Measurements from ENCODE around the gene CCR7. TPM values are rescaled to one million over a fixed set of nuclear protein-coding genes. Genes with fewer than 3 reads are reported as not detected.
A peak's percentile ranks its signal among the peaks of the same experiment; 100 is the strongest.
"Not testable (repeated sequence)": the region's sequence is repeated elsewhere in the genome, so short reads cannot be mapped to it uniquely, and the experiment has no call there.

Gene CCR7
- total RNA-seq, 1 donor from 2014 or later = 1.4 TPM

DNA sequence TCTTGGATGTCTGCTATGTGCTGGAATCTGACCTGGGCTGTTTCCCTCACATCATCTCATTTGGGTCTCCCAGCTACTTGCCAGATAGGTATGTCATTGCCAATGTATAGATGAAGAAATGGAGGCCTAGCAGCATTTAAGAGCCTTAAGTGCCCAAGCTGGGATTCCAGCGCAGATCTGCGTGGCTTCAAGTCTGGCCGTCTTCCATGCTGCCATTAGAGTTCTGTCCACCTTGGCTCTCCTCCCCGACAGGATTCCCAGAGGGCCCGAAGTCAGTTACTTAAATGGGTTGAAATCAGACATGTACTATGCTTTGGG lies 33.0 kb upstream of the CCR7 start:
- intact Hi-C loops (cut with DNase I) = no loop called here
- ATAC-seq (no peak), DNase-seq (ENCODE audit: low spot score) (no peak)

DNA sequence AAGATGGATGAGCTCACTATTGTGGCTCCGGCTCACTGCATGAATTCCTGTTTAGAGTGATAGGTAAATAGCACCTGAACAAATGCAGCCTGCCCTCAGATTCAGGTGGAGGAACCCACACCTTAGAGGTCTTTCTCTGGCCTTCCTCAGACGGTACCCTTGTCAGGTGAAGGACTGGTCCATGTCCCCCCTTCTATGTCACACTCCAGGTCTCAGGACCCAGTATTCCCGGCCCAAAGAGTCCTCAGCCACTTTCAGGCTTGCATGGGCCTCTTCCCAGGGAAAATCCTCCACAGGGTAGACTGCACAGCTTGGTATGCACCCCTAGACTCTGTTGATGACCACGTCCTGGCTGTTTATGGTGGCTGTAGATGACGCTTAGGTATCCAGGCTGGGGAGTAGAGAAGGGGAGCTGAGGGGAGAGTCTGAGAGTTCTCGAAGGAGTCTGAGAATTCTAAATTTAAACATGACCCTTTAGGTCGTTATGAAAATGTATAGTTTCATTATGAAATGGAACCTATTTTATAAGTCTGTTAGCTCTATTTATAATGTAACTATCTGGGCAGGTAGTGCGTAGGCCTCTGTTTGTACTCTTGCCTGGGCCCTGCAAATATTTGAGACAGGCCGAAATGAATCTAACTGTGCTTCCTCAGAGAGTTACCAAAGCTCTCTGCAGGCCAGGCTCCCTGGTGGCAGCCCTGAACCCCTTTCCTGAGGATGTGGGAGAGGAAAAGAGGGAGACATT lies 32.5 kb upstream of the CCR7 start:
- intact Hi-C loops (cut with DNase I) = no loop called here
- no peak for ATAC-seq
- DNase-seq (ENCODE audit: low spot score) = no peak

- DNase-seq (ENCODE audit: low spot score) (no peak), ATAC-seq (no peak)
- intact Hi-C loops (cut with DNase I) = no loop called here
These were observed 31.9 kb upstream of the CCR7 start for GRCh38 chr17:40597156-40597555.

DNA sequence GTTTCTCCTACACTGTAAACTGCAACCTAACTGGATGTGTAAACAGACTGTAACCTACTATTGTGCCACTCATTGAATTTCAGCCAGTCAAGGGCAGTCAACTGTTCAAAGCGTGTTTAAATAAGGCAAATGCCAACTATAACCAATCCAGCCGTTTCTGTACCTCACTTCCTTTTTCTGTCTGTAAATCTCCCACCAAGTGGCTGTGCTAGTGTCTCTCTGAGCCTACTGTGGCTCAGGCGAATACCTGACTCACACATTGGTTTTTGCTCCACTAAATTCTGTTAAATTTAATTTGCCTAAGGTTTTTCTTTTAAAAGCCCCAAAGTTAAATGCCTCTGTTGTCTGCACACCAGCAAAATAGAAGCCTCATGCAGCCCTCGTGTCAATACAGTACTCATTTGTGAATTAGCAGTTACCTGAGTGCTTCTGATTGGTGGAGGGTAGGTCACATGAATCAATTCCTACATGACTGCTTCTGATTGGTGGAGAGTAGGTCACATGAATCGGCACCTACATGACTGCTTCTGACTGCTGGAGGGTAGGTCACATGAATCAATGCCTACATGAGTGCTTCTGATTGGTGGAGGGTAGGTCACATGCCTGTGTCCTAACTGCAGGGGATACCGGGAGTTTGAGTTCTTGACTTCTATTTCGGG lies 31.1 kb upstream of the CCR7 start:
- DNase-seq (ENCODE audit: low spot score) (no peak), ATAC-seq (no peak)
- intact Hi-C loops (cut with DNase I) = no loop called here

DNA sequence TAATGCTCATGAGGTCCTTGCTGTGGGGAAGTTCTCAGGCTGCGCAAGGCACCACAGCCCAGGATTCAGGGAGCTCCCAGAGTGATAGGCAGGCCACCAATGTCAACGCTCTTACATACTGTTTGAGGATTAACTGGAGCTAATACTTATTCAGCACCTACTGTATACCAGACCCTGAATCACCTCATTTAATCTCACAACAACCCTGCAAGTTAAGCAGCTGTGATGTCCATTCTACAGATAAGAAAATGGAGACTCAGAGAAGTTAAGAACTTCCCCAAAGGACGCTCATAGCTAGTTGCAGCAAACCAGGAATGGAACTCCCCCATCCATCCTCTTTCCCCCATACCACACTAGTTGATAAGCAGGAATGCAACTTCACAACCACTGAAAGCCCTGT lies 25.5 kb upstream of the CCR7 start:
- DNase-seq (ENCODE audit: low spot score) (no peak), ATAC-seq (no peak)
- intact Hi-C loops (cut with DNase I) = no loop called here

GRCh38 chr17:40588552-40588951 lies 23.3 kb upstream of the CCR7 start:
- DNase-seq (ENCODE audit: low spot score) (no peak), ATAC-seq (no peak)
- intact Hi-C loops (cut with DNase I) = no loop called here

DNA sequence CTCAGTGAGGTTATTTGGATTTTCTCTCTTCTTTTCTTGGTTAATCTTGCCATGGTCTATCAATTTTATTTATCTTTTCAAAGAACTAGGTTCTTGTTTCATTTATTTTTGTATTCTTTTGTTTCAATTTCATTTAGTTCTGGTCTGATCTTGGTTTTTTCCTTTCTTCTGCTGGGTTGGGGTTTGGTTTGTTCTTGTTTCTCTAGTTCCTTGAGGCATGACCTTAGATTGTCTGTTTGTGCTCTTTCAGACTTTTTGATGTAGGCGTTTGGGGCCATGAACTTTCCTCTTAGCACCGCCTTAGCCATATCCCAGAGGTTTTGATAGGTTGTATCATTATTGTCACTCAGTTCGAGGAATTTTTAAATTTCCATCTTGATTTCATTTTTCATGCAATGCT lies 21.0 kb upstream of the CCR7 start:
- DNase-seq (ENCODE audit: low spot score); intact Hi-C loops (cut with DNase I): not testable (repeated sequence)

DNA sequence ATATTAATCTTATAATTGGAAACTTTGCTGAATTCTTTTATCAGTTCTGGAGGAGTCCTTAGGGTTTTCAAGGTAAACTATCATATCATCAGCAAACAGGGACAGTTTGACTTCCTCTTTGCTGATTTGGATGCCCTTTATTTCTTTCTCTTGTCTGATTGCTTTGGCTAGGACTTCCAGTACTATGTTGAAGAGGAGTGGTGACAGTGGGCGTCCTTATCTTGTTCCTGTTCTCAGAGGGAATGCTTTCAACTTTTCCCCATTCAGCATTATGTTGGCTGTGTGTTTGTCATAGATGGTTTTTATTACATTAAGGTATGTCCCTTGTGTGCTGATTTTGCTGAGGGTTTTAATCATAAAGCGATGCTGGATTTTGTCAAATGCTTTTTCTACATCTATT lies 19.7 kb upstream of the CCR7 start:
- intact Hi-C loops (cut with DNase I); ATAC-seq; DNase-seq (ENCODE audit: low spot score): not testable (repeated sequence)

More for the DNA sequence above, 21.0 kb upstream of the CCR7 start:
- ATAC-seq = not testable (repeated sequence)

- peak; percentile 71 for ATAC-seq
- intact Hi-C loops (cut with DNase I) = no loop called here
These were observed 17.1 kb upstream of the CCR7 start for GRCh38 chr17:40582328-40582901.

GRCh38 chr17:40580140-40580539 lies 14.9 kb upstream of the CCR7 start:
- no peak for ATAC-seq
- no peak for DNase-seq (ENCODE audit: low spot score)
- intact Hi-C loops (cut with DNase I) = no loop called here

More at GRCh38 chr17:40582328-40582901, 17.1 kb upstream of the CCR7 start:
- DNase-seq (ENCODE audit: low spot score) = no peak

DNA sequence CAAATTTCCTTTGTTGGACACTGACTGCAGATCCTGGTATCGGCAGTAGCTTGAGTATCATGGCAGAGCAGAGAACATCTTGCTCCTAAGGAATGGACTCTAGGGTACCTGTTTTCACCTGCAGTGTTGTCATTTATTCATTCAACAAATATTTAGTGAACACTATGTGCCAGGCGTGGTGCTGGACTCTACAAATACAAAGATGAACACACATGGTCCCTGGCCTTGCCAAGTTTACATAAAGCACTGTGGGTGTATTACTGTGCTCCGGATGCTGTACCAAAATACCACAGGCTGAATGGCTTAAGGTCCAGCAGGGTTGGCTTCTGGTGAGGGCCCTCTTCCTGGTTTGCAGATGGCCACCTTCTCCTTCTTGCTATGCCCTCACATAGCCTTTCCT lies 14.2 kb upstream of the CCR7 start:
- intact Hi-C loops (cut with DNase I) = no loop called here
- ATAC-seq = no peak
- no peak for DNase-seq (ENCODE audit: low spot score)

DNA sequence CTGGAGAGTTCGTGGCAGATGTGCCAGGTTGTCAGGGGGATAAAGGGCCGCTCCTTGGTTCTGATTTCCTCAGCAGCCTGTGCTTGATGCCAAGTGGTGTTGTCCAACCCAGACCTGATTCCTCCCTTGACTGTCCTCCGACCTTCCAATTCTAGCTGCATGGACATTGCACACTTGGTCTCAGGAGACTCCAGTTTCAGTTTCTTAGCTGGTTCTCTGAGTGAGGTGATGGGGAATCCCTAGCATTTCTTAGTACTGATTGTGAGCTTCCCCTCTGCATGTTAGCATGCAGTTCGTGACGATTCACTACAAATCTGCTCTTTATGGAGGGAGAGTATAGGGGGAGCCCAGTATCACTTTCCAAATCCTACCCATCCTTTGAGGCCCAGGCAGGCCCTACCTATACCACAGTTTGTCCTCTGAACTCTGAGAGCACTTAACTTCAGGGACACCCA lies 12.4 kb upstream of the CCR7 start:
- DNase-seq (ENCODE audit: low spot score) = no peak

DNA sequence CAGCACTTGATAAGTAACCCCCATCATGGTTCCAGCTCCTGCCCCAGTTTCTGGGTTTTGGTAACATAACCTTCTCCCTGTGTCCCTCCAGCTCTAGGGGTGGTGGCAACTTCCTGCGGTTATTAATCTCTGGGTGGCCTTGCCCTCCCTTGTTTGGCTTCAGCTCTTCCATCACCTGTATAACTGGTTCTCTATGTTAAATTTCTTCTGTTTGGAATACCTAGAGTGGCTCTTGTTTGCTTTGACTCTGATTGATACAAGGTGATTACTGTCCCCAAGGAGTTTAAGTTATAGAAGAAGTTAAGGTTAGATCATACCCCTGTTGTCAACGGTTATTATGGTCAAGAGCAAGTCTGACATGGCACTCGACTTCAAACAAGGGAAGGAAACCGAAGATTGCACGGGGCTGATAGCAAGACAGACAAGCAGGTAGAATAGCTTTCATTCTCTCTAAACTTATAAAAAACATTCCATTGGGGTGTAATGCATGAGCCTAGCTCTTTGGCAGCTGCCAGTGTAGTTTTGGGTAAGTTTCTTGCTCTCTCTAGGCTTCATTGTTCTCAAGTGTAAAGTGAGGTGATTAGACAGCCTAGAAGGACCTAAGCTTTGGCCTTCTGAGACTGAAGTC lies 11.0 kb upstream of the CCR7 start:
- intact Hi-C loops (cut with DNase I) = no loop called here
- DNase-seq (ENCODE audit: low spot score) (no peak), ATAC-seq (no peak)

More for the DNA sequence above, 12.4 kb upstream of the CCR7 start:
- intact Hi-C loops (cut with DNase I) = no loop called here
- ATAC-seq = no peak

- ATAC-seq (no peak), DNase-seq (ENCODE audit: low spot score) (no peak)
- intact Hi-C loops (cut with DNase I) = no loop called here
These were observed 9.0 kb upstream of the CCR7 start for GRCh38 chr17:40574292-40574691.

DNA sequence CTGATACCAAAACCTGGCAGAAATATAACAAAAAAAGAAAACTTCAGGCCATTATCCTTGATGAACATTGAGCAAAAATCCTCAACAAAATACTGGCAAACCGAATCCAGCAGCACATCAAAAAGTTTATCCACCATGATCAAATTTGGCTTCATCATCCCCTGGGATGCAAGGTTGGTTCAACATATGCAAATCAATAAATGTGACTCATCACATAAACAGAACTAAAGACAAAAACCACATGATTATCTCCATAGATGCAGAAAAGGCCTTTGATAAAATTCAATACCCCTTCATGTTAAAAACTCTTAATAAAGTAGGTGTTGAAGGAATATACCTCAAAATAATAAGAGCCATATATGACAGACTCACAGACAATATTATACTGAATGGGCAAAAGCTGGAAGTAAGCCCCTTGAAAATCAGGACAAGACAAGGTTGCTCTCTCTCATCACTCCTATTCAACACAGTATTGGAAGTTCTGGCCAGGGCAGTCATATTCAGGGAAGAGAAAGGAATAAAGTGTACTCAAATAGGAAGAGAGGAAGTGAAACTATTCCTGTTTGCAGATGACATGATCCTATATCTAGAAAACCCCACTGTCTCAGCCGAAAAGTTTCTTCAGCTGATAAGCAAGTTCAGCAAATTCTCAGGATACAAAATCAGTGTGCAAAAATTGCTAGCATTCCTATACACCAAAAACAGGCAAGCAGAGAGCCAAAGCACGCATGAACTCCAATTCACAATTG lies 7.1 kb upstream of the CCR7 start:
- ATAC-seq; DNase-seq (ENCODE audit: low spot score); intact Hi-C loops (cut with DNase I): not testable (repeated sequence)

DNA sequence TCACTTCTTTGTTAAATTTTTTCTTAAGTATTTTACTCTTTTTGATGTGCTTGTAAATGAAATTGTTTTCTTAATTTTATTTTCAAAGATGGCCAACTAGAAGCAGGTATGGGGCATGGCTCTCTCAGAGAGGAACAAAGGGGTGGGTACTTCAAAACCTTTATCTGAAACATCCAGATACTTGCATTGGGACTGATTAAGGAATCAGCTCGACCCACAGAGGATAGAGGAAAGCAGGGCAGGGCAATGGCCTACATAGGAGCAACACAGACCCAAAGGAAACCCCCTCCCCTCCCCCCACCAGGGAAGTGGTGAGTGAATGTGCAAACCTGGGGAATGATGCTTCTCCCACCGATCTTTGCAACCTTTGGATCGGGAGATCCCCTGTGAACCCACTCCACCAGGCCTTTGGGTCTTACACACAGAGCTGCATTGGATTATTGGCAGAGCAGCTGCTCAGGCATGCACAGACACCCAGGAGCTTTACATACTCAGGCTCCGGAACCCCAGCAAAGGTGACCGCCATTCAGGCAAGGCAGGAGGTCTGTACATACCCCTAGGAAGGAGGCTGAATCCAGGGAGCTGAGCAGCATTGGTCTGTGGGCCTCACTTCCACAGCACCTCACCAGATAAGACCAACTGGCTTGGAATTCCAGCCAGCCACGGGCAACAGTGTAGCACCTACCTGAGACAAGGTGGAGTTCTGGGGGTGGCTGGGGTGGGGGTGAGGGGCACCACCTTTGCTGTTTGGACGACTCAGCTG lies 3.0 kb upstream of the CCR7 start:
- no peak for DNase-seq (ENCODE audit: low spot score)
- ATAC-seq = no peak

GRCh38 chr17:40567377-40567776 lies 2.1 kb upstream of the CCR7 start:
- DNase-seq (ENCODE audit: low spot score) = no peak
- intact Hi-C loops (cut with DNase I) = no loop called here
- ATAC-seq = no peak

More for the DNA sequence above, 3.0 kb upstream of the CCR7 start:
- intact Hi-C loops (cut with DNase I) = no loop called here

GRCh38 chr17:40565769-40566409 lies 617 bp upstream of the CCR7 start:
- ATAC-seq = no peak
- intact Hi-C loops (cut with DNase I) = no loop called here
- DNase-seq (ENCODE audit: low spot score) = no peak
